Body of pancreas (tissue), 4 donors: Measurements from ENCODE around the gene TRMT10B. TPM values are rescaled to one million over a fixed set of nuclear protein-coding genes. Genes with fewer than 3 reads are reported as not detected.
A peak's percentile ranks its signal among the peaks of the same experiment; 100 is the strongest.
"Not testable (repeated sequence)": the region's sequence is repeated elsewhere in the genome, so short reads cannot be mapped to it uniquely, and the experiment has no call there.

Source experiments
- ATAC-seq: fragments of 150-250 bp; one replicate; pipeline ENCODE4 v1.9.1; 2016
- DNase-seq, 4 donors: peaks; one replicate each; pipeline ENCODE4 v3.0.0-alpha.2; 2019
- H3K27ac ChIP-seq, 4 donors: fragments of 200-600 bp; sonication (generic); 1 replicate in 3 of 4; 2 replicates in 1 of 4; pipeline versions ENCODE4 v1.5.1 to v1.6.1; 2016 to 2019; ENCODE audit warnings: mild to moderate bottlenecking in 1 of 4, mixed read lengths in 1 of 4, moderate library complexity in 1 of 4
- H3K27me3 ChIP-seq, 2 donors: fragments of 200-600 bp; sonication (generic); one replicate each; pipeline ENCODE4 v1.6.0; 2016; ENCODE audit warnings: mild to moderate bottlenecking in 1 of 2
- H3K36me3 ChIP-seq, 2 donors: fragments of 200-600 bp; sonication (generic); replicated peaks in 1 of 2; 2 replicates each; pipeline ENCODE4 v1.5.1; 2016; ENCODE audit warnings: low read depth in 2 of 2; ENCODE audit not compliant: insufficient read depth in 1 of 2
- H3K4me1 ChIP-seq: fragments of 200-600 bp; sonication (generic); one replicate; pipeline ENCODE4 v1.6.0; 2016
- H3K4me3 ChIP-seq, 2 donors: fragments of 200-600 bp; sonication (generic); 1 replicate in 1 of 2; 2 replicates in 1 of 2; pipeline ENCODE4 v1.5.1; 2016 to 2019
- H3K9me3 ChIP-seq, 3 donors: fragments of 200-600 bp; sonication (generic); 1 replicate in 2 of 3; 2 replicates in 1 of 3; pipeline ENCODE4 v1.5.1; 2016
- POLR2A ChIP-seq, 3 donors: fragments of 450-650 bp; IDR thresholded peaks; one replicate each; pipeline ENCODE4 v1.6.1; 2016; ENCODE audit warnings: antibody characterized with exemption in 3 of 3, mild to moderate bottlenecking in 2 of 3
- WGBS, 2 donors: methylation state at CpG; one replicate each; pipeline ENCODE4 v1.1.5; 2017; 5-methylcytosine and 5-hydroxymethylcytosine counted together
- intact Hi-C: fragments of 100-400 bp; cut with DNase I; formaldehyde crosslinking; loops from one replicate; pipeline ENCODE4 v1.15.1; 2023
- total RNA-seq, 2 donors: library from RNA; depleted of rRNA; stranded (reverse); fragments of >200 nt; gene quantifications; one replicate each; pipeline ENCODE4 v1.1.0, GENCODE V29; 2016
- TF ChIP-seq, protein P1 (sequence below), 7 experiments: fragments of 450-650 bp in 4 of 7; fragments of 200-600 bp in 3 of 7; sonication (generic) in 3 of 7; IDR thresholded peaks; one replicate each; pipeline ENCODE4 v1.5.1; 2016 to 2019; ENCODE audit warnings: antibody characterized with exemption in 7 of 7

Gene TRMT10B
- total RNA-seq, 2 donors from 2014 or later = 2.6 to 6.7 TPM

DNA sequence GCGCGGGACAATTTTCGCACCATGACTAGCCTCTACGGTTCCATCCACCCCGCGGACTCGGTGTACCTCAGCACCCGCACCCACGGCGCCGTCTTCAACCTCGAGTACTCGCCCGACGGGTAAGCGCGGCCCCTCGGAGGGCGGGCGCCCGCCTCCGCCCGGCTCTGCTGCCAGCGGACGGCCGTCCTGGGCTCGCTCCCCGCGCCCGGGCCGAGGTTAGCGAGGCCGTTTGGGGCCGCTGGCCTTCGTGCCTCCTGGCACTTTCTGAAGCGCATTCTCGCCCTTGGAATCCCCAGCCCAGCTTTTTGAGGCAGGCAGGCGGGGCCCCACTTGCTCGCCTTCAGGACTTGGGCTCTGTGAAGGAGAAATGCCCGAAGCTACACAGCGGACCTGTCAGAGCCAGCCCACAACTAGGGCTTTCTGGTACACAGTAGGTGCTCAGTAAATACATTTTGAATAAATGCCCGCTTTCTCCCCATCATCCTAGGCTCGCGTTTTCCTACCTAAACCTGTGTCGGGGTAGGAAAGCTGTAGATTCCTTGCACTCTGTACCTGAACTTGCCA, 47.8 kb downstream of the TRMT10B start:
- peak; percentile 32 to 51 (median 40) for DNase-seq
- intact Hi-C loops = no loop called here
- peaks cover 27% of the 10 kb centered on the region for H3K4me1 ChIP-seq

DNA sequence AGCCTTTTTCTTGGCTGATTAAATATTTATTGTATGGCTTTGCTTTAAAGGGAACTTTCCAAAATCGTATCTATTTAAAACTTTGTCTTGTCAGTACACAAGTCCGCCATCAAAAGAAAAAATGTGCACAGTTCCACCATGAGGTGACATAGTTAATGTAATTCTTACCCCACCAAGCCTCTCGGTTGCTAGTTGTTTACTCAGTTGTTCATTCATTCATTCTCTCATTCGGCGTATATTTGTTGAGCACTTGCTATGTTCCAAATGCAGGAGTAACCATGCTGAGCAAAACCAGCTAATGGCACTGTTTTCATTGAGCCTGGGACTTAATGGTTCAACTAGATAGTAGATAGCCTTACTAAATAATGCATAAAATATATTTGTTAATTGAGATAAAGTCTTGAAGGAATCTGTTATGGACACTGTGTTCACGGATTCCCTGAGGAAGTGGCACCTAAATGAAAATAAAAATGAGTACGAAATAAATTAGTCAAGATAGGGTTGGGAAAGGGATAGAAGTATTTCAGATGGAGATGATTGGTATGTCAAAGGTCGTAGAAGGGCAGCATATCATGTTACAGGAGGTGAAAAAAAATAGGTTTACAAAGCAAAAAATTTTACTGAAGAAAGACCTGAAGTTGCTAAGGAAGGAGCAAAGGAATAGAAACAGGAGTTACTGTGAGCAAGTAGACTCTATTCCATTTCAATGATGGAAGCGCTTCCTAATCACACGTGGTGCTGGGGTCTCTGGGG, 48.5 kb downstream of the TRMT10B start:
- intact Hi-C loops = no loop called here
- Histone ChIP-seq H3K27me3 (no peaks in the 10 kb centered on the region), H3K27ac (no peak overlapping the region), H3K36me3 (no peaks in the 10 kb centered on the region), H3K4me1 (peaks cover 27% of the 10 kb centered on the region), H3K9me3 (no peaks in the 10 kb centered on the region), H3K4me3 (no peak overlapping the region)
- WGBS, 2 donors = 24 to 36% methylated on average over 10 of the region's 10 CpGs
- ATAC-seq = no peak
- no peak for DNase-seq
- TF ChIP-seq POLR2A (IDR thresholded peaks at IDR 0.05) = no peak
- TF ChIP-seq, protein P1, sequence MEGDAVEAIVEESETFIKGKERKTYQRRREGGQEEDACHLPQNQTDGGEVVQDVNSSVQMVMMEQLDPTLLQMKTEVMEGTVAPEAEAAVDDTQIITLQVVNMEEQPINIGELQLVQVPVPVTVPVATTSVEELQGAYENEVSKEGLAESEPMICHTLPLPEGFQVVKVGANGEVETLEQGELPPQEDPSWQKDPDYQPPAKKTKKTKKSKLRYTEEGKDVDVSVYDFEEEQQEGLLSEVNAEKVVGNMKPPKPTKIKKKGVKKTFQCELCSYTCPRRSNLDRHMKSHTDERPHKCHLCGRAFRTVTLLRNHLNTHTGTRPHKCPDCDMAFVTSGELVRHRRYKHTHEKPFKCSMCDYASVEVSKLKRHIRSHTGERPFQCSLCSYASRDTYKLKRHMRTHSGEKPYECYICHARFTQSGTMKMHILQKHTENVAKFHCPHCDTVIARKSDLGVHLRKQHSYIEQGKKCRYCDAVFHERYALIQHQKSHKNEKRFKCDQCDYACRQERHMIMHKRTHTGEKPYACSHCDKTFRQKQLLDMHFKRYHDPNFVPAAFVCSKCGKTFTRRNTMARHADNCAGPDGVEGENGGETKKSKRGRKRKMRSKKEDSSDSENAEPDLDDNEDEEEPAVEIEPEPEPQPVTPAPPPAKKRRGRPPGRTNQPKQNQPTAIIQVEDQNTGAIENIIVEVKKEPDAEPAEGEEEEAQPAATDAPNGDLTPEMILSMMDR (IDR thresholded peaks at IDR 0.05) = no peak

More for the DNA sequence above, 47.8 kb downstream of the TRMT10B start:
- H3K9me3 ChIP-seq = no peaks in the 10 kb centered on the region
- TF ChIP-seq, protein P1 (IDR thresholded peaks at IDR 0.05) = no peak
- peak overlapping the region; percentile 81 to 93 for H3K4me3 ChIP-seq
- no peaks in the 10 kb centered on the region for H3K36me3 ChIP-seq
- H3K27me3 ChIP-seq = no peaks in the 10 kb centered on the region
- peak overlapping the region; percentile 73 to 94 (median 86) for H3K27ac ChIP-seq
- 1 to 2% methylated on average over 11 to 44 of the region's 45 CpGs for WGBS, 2 donors
- peak; percentile 45 for ATAC-seq

DNA sequence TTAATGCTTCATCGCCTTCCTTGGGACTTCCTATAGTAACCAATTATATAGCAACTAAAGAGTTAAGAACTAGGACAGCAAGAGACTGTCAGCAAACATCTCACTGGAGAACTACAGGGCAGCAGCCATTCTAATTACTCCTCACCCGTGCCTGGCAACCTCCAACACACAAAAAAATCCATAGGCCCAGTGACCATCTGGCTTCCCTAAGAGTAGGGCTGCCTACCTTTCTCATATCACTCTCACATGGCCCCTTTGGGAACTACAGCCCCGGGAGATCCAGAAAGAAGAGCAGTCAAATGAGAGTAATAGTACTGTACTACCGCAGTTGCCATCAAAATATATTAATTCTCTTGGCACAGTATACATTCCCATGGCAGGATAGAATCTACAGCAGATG, 52.7 kb downstream of the TRMT10B start:
- TF ChIP-seq POLR2A (IDR thresholded peaks at IDR 0.05) = no peak
- TF ChIP-seq, protein P1 (IDR thresholded peaks at IDR 0.05) = no peak

DNA sequence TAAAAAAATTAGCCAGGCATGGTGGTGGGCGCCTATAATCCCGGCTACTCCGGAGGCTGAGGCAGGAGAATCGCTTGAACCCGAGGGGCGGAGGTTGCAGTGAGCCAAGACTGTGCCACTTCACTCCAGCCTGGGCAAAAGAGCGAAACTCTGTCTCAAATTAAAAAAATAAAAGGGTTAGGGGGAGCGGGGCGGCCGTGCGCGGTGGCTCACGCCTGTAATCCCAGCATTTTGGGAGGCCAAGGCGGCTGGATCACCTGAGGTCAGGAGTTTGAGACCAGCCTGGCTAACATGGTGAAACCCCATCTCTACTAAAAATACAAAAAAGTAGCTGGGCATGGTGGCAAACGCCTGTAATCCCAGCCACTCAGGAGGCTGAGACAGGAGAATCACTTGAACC, 56.1 kb downstream of the TRMT10B start:
- ATAC-seq, H3K27ac ChIP-seq, intact Hi-C loops: not testable (repeated sequence)

More for the DNA sequence above, 52.7 kb downstream of the TRMT10B start:
- 64% methylated on average over 4 of the region's 4 CpGs for WGBS, 2 donors
- H3K4me3 ChIP-seq = no peak overlapping the region
- H3K9me3 ChIP-seq = no peaks in the 10 kb centered on the region
- DNase-seq = no peak
- H3K36me3 ChIP-seq = no peaks in the 10 kb centered on the region
- H3K27me3 ChIP-seq = no peaks in the 10 kb centered on the region
- H3K27ac ChIP-seq = no peak overlapping the region
- intact Hi-C loops = no loop called here
- ATAC-seq = no peak
- H3K4me1 ChIP-seq = peaks cover 21% of the 10 kb centered on the region

DNA sequence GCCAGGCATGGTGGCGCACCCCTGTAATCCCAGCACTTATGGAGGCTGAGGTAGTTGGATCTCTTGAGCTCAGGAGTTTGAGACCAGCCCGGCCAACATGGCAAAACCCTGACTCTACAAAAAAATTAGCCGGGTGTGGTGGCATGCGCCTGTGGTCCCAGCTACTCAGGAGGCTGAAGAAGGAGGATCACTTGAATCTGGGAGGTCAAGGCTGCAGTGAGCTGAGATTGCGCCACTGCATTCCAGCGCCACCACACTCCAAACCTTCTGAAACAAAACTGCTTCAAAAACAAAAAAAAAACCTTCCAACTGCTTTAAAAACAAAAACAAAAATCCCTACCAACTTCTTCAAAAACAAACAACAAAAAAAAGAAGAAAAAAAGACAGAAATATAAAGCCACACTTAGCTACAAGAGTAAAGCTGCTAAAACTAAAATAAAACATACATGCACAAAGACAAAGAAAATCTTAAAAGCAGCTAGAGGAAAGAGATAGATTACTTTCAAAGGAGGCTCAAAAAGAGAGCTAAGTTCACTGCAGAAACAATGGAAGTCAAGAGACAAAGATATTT, 58.4 kb downstream of the TRMT10B start:
- DNase-seq (no peak), ATAC-seq (no peak)
- TF ChIP-seq POLR2A (IDR thresholded peaks at IDR 0.05) = no peak
- TF ChIP-seq, protein P1 (IDR thresholded peaks at IDR 0.05) = no peak
- no peaks in the 10 kb centered on the region for H3K9me3 ChIP-seq
- H3K27me3 ChIP-seq = no peaks in the 10 kb centered on the region
- no peaks in the 10 kb centered on the region for H3K36me3 ChIP-seq
- H3K27ac ChIP-seq = no peak overlapping the region
- H3K4me1 ChIP-seq = no peaks in the 10 kb centered on the region
- no peak overlapping the region for H3K4me3 ChIP-seq
- intact Hi-C loops = no loop called here
- 94 to 99% methylated on average over 6 of the region's 6 CpGs for WGBS, 2 donors

More for the DNA sequence above, 56.1 kb downstream of the TRMT10B start:
- not testable (repeated sequence) for H3K27me3 ChIP-seq, H3K4me1 ChIP-seq, H3K36me3 ChIP-seq, DNase-seq, H3K4me3 ChIP-seq, H3K9me3 ChIP-seq
- 94 to 95% methylated on average over 15 of the region's 15 CpGs for WGBS, 2 donors
